ENCODE results near the gene RGS13.
"Not testable (repeated sequence)": the region's sequence is repeated elsewhere in the genome, so short reads cannot be mapped to it uniquely, and the experiment has no call there.

RGS13 gene

GRCh38 chr1:192675716-192676115 lies 39.8 kb downstream of the RGS13 start:
- DNase-seq (ENCODE audit: low read depth in 2 of 2): no peak

GRCh38 chr1:192678099-192678498 lies 42.2 kb downstream of the RGS13 start:
- DNase-seq (ENCODE audit: low read depth in 2 of 2): no peak

- DNase-seq (ENCODE audit: low read depth in 2 of 2): no peak
These were observed 46.4 kb downstream of the RGS13 start for GRCh38 chr1:192682335-192682734.

GRCh38 chr1:192683081-192683480 lies 47.1 kb downstream of the RGS13 start:
- DNase-seq (ENCODE audit: low read depth in 2 of 2): not testable (repeated sequence)

GRCh38 chr1:192689459-192689858 lies 53.5 kb downstream of the RGS13 start:
- DNase-seq (ENCODE audit: low read depth in 2 of 2): no peak

GRCh38 chr1:192691041-192691440 lies 55.1 kb downstream of the RGS13 start:
- DNase-seq (ENCODE audit: low read depth in 2 of 2): no peak

GRCh38 chr1:192696082-192696481 lies 60.1 kb downstream of the RGS13 start:
- DNase-seq (ENCODE audit: low read depth in 2 of 2): no peak

GRCh38 chr1:192697771-192698170 lies 61.8 kb downstream of the RGS13 start:
- DNase-seq (ENCODE audit: low read depth in 2 of 2): no peak

GRCh38 chr1:192698731-192699130 lies 62.8 kb downstream of the RGS13 start:
- no peak for DNase-seq (ENCODE audit: low read depth in 2 of 2)

GRCh38 chr1:192700834-192701271 lies 64.9 kb downstream of the RGS13 start:
- no peak for DNase-seq (ENCODE audit: low read depth in 2 of 2)

- no peak for DNase-seq (ENCODE audit: low read depth in 2 of 2)
These were observed 66.4 kb downstream of the RGS13 start for GRCh38 chr1:192702212-192702902.

GRCh38 chr1:192703283-192704206 lies 67.6 kb downstream of the RGS13 start:
- no peak for DNase-seq (ENCODE audit: low read depth in 2 of 2)

- no peak for DNase-seq (ENCODE audit: low read depth in 2 of 2)
These were observed 69.6 kb downstream of the RGS13 start for GRCh38 chr1:192705510-192705909.

- DNase-seq (ENCODE audit: low read depth in 2 of 2): no peak
These were observed 71.0 kb downstream of the RGS13 start for GRCh38 chr1:192706936-192707335.

- DNase-seq (ENCODE audit: low read depth in 2 of 2): no peak
These were observed 72.1 kb downstream of the RGS13 start for GRCh38 chr1:192707978-192708547.

GRCh38 chr1:192709544-192709943 lies 73.6 kb downstream of the RGS13 start:
- DNase-seq (ENCODE audit: low read depth in 2 of 2): no peak
